Kidney capillary endothelial cell (primary cell): ENCODE measurements around the gene NTNG1.
A peak's percentile ranks its signal among the peaks of the same experiment; 100 is the strongest.

Source experiments
- DNase-seq: peaks from one replicate; pipeline ENCODE4 v3.0.0-alpha.2; 2018; ENCODE audit warnings: low spot score

The NTNG1 gene

DNA sequence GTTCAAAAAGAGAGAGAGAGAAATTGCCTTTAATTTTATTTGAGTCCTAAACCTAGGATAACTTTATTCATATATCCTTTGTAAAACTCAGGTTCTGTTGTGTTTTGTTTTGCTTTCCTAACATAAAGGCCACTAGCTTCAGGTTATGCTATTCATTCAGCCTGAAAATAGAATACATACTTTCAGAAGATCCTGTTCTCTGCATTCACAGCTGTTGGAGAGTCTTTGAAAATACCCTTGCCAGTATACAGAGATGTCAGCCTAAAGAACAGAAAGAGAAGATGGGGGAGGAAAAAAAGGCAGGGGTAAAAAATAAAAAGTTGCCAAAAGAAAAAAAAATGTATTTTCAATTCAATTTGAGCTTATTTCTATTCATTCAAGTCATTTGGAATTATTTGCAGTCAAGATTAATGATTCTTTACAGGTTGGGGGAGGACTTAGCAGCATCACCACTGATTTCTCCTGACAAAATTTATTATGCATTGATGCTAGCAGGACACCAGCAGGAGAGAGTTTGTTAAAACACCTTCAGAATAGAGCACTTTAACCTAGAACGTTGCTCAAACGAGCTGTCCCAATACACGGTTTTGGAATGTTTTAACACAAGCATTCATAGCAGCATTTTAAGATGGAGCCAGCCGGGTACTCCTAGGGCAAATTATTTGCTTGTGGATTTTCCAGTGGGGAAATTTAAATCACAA is 318.5 kb downstream of the NTNG1 start:
- no peak for DNase-seq

DNA sequence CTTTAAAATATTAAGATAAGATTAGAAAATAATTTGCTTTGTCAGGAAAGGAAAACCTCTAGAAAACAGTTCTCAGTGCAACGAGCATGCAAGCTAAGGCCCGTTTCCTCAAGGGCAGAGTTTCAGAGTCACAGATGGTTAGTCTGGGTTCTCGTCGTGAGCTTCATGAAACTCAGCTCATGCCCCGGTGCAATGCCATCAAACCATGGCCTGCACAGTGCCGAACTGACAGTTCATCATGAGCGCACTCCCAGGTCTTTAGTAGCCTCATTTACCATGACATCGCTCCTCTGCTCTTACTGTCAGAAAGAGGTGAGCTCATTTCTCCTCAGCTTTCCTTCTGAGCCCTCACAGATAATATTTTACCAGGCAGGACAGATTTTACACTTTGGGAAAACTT is 319.2 kb downstream of the NTNG1 start:
- no peak for DNase-seq

DNA sequence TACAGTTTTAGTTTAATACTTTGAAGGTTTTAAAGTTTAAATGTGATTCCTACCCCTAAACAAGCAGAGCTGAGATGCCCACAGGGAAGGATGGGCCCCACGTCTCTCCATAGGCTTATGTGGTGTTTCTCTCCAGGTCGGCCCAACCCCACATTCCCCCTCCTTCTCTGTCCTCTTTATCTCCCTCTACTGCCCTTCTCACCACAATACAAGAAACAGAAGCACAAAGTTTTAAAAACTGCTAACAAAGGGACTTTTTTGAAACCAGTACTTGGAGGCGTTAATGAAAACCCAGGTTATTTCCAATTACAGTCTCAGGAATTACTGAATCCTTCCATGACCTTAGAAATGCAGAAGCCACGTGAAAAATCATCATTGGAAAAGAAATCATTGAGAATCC is 324.0 kb downstream of the NTNG1 start:
- no peak for DNase-seq

DNA sequence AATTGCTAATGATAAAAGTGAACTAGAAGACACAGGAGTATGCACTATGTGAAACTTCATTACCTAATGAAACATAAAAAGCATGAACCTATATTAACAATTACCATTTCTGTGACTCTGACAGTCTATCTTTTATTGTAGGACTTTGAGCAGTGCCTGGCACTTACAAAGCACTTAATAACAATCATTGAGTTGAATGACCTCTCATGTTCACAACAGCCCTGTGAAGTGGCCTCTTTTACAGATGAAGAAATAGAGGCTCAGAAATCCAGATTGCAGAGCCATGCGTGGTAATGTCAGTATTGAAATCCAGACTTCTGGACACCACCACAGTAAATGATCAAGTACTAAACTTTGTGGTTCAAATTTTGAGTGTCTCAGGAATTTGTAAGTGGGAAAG is 326.4 kb downstream of the NTNG1 start:
- no peak for DNase-seq

DNA sequence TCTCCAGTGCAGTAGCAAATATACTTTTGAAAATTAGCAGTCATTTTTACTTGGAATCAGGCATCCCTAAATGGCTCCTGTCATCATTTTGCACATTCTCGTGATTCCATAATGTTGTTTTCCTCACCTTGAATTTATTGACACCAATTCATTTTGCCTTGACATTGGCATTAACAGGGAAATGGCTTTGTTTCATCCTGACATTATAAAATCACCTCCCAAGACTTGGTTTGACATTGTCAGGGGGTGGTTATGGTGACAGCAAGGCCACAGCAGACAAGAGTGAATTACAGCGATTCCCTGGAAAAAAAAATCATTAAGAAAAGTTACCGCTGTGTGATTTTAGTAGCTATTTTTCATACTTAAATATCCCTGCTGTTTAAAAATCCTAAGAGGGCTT is 327.0 kb downstream of the NTNG1 start:
- no peak for DNase-seq

DNA sequence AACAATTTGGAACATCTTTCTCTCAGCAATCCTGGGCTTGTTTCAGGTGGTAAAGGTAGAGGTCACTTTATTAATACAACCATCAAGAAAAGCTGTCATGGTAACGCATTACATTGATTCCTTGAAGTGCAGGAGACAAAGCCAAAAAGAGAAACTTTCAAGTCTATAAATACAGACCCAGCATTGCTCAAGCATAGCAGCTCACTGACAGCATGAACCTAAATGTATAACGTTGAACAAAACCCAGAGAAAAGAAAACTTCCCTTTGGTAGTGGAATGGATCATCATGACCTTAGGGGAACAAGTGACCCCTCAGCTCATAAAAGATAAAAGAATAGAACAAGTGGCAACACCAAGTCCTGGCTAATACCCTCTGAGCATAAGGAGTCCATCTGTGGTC is 332.2 kb downstream of the NTNG1 start:
- no peak for DNase-seq

DNA sequence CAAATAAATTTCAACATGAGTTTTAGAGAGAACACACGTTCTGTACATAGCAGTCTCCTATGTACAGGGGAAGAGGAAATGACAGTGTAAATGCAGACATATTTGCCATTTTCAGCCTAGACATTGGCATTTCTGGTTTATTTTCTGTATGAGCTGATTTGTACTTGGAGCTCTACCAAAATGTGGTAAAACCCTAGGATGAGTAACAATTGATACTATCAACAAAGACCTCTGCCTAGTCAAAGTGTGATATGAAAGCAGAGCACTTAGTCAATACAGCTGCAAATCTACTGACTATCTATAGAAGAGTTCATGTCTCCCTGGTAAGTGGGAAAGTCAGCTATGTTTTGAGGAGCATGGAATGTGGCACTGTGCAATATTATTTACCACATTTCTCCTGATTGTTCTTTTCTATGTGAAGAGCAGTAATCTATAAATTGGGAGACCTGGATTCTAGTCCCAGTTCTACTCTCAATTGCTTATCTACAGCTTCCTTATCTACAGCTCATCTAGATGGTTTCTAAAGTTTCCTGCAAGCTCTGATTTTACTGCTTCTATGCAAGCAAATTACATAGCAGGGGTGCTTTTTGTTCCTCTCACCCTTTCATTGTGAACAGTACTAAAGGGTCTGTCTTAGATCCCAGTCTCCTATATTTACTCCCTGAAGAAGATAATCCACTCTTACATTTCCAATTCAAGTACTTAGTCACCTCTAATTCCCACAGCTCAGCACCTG is 334.2 kb downstream of the NTNG1 start:
- no peak for DNase-seq

DNA sequence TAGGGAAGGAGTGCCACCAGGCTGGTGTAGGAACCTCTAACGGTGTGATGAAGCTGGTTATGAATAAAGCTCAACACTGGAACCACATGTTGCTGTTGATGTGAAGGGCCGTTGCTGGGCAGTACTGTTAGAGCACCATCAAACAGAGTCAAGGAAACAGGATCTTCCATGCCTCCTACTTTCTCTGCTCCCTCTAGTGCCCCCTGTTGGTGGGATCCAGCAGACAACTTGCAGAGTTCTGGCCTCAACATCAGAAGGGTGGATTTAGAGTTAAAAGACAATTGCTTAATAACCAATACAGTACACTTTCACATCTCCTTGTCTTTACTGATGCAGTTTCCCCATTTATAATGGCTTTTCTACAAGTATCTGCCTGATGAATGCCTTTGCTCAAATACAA is 336.4 kb downstream of the NTNG1 start:
- no peak for DNase-seq

DNA sequence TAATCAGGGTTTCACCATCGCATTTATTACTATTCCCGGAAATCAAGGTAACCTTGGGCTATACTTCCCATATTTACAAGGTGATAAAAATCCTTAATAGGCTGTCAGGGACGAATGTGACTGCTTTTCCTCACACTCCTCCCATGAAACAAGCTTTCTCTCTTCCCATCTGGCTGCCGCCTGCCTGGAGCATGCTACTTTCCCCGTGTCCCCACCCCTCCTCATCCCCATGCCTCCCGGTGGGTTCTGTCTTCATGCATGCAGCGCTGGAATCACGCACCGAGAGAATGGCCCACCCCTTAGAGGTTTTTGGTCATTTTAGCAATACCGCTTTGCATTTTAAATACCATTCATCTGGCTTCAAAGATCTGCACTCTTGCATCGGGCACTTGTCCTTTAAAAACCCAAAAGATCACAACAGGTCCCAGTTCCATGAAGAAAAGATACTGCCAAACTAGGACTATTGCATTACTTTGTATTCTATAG is 339.1 kb downstream of the NTNG1 start:
- DNase-seq = no peak

DNA sequence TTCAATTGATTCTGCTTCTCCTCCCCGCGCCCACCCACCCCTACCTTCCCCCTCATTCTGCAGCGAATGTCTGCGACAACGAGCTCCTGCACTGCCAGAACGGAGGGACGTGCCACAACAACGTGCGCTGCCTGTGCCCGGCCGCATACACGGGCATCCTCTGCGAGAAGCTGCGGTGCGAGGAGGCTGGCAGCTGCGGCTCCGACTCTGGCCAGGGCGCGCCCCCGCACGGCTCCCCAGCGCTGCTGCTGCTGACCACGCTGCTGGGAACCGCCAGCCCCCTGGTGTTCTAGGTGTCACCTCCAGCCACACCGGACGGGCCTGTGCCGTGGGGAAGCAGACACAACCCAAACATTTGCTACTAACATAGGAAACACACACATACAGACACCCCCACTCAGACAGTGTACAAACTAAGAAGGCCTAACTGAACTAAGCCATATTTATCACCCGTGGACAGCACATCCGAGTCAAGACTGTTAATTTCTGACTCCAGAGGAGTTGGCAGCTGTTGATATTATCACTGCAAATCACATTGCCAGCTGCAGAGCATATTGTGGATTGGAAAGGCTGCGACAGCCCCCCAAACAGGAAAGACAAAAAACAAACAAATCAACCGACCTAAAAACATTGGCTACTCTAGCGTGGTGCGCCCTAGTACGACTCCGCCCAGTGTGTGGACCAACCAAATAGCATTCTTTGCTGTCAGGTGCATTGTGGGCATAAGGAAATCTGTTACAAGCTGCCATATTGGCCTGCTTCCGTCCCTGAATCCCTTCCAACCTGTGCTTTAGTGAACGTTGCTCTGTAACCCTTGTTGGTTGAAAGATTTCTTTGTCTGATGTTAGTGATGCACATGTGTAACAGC is 339.9 kb downstream of the NTNG1 start:
- DNase-seq = peak; percentile 12

DNA sequence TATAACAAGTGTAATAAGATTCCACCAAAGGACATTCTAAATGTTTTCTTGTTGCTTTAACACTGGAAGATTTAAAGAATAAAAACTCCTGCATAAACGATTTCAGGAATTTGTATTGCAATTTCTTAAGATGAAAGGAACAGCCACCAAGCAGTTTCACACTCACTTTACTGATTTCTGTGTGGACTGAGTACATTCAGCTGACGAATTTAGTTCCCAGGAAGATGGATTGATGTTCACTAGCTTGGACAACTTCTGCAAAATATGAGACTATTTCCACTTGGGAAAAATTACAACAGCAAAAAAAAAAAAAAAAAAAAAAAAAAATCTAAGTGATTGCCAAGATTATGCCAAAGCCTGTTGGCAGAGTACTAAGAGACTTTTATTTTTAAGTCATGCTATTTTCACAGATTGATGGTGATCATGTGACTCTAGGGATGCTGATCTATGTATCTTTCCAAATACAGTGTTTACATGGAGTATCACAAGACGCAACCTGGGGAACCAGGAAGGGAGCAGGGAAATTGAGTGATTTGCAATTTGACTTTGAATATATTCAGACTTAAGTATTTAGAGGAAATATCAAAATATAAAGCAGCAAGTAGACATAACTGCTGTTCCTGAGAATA is 341.0 kb downstream of the NTNG1 start:
- DNase-seq = no peak

DNA sequence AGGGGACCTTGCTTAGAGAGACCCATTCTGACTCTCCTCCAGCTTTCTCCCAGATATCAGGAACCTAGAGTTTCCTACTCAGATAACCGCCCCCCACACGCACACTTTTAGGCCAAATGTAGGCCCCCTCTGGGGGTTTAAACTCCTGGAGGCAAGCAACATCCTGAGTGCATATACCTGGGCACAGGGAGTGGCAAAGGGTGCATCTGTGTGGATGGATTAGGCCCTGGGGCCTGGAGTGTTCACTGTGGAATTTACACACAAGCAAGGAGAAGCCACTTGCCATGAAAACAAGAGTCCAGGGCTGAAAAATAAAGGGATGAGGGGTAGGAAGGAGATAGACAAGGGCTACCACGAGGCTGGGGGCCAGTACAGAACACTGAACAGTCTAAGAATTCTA is 343.1 kb downstream of the NTNG1 start:
- no peak for DNase-seq

DNA sequence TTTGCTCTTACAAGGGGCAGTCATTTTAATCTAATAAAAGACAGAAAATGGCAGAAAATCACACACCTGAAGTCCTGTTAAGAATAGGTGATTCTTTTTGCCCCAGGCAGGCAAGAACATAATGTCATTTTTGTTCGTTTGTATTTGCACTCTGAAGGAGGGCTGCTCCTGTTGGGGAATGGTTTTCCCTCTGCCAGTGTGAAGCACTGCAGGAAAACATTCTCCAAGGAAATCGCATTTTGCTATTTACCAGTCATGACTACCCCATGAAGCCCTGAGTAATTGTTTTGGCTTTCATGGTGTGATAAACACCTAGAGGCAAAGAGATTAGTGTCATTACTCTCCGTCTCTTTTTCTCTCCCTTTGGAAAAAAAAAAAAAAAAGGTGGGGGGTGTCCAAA is 345.5 kb downstream of the NTNG1 start:
- no peak for DNase-seq

DNA sequence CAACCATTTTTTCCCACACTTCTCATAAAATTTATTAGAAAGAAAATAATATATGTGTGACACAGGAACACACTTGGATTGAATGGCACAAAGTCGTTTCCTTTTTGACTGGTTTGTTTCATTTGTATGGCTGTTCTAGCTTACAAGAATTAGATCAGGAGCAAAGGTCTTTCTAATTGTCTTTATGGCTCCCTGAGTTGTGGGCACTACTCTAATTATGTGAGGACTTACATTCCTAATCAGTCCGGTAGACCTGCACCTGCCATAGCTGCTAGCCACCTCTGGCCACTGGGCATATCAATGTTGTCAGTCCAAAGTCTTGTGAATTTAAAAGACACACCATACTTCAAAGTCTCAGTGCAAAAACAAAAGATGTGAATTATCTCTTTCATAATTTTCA is 346.7 kb downstream of the NTNG1 start:
- no peak for DNase-seq

DNA sequence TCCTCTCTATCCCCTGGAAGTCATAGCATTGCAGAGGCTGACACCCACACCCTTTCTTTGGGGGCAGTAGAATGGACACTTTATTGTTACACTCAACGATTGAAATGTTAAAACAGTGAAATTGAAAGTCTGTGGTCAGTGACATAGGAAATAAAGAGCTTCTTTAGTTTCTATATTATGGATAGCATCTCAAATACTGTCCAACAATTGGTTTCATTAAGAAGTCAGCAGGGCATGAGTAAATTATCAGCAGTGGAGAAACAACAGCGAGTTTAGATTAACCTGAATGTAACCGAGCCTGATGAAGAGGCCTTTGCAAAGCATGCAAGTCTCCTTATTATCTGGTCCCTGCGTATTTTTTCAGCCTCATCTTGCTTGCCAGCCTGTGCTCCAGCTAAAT is 350.7 kb downstream of the NTNG1 start:
- DNase-seq = no peak

DNA sequence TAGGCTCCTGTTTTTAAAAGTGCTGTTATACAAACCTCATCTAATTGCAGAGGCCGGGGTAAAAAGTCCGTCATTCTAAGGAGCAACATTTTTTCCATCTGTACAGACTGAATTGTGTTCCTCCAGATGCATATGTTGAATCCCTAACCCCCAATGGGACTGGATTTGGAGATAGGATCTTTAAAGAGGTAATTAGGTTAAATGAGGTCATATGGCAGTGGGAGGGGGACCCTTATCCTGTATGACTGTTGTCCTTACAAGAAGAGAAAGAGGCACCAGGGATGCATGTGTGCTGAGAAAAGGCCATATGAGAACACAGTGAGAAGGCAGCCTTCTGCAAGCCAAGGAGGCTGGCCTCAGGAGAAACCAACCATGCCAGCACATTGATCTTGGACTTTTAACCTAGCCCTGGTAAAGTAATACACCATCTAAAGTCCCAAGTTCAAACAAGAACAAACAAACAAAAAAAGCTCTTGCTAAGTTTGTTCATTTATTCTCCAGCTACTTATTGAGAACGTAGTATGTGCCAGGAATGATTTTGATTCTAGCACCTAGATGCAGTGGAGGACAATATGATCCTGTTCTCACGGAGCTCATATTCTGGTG is 352.4 kb downstream of the NTNG1 start:
- no peak for DNase-seq

DNA sequence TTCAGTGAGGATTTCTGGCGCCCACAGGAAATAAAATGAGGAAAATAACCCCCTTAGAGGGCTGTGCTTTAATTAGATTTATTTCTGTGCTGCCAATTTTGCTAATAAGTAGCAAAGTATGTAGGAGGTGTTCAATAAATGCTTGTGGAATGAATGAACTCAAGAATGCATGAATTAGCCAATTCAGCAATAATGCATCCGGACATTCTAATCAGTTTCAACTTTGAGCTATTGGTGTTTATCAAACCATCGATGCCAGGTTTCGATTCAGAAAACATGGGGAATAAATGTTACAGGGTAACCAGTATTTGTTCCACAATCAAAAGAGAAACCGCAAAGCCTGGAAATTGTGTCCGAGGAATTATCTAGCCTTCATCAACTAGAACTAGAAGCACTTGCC is 353.2 kb downstream of the NTNG1 start:
- DNase-seq = no peak

DNA sequence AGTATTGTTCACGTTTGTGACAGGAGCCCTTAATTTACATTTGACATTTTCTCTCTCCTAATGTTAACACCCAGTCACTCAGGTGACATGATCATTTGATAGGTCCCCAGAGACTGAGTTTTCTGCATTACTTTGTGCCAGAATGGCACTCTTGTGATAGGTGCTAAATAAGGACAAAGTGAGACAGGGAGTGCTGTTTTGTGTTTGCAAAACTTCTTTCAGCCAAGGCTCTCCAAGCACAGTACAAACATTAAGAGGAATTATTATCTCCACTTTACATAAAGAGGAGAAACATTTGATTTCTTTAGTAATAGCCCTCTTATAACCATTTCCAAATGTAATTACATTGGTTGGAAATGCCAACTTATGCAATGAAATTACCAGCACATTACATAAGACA is 355.2 kb downstream of the NTNG1 start:
- DNase-seq = no peak

DNA sequence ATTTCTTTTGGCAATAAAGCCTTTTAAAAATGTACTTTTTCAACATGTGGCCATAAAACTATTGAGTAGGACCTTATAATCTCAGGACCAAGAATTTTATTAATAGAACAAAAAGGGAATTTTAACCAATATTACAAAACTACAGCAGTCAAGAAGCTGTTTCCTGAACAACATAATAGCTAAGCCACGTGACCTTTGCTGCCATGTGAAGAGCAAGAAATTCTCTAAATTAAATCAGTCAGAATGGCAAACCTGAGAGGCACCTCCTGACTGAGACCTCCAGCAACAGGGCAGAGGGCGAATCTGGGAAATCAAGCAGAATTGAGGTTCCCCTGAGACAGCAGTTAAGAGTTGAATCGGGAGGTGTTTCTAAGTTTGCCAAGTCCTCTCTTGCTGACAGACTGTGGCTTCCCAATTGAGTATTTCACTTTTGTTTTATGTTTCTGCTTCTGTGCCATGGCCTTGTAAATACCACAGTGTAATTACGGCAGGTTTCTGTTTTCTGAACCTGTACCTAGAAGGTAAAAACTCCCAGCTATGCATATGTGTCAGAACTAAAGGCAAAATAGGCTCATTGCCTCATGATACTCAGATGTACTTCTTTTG is 358.4 kb downstream of the NTNG1 start:
- DNase-seq = no peak

DNA sequence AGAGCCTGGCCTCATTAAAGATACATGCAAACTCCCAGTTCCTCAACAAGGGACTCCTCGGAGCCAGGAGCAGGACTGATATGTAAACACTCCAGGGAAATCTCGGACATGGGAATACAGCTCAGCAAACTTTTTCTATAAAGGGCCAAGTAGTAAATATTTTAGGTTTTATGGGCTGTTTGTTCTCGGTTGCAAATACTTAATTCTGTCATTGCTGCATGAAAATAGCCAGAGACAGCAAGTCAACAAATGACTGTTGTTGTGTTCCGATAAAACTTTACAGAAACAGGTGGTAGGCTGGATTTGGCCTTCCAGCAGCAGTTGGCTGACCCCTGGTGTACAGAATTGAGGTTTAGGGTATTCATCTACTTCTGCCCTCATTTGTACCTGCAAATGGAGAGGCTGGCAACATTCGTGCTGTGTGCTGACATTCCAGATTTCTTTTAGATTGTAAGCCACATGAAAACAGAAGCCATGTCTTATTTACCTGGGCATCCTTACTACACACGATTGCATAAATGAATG is 360.3 kb downstream of the NTNG1 start:
- no peak for DNase-seq

DNA sequence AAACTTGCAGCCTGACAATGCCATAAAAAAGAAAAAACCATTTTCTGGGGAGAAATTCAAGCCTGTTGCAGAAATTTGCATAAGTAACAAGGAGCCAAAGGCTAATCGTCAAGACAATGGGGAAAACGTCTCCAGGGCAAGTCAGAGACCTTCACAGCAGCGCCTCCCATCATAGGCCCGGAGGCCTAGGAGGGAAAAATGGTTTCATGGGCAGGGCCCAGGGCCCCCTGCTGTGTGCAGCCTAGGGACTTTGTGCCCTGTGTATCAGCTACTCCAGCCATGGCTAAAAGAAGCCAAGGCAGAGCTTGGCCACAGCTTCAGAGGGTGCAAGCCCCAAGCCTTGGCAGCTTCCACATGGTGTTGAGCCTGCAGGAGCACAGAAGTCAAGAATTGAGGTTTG is 369.5 kb downstream of the NTNG1 start:
- DNase-seq = no peak
